Amygdala (tissue), 56 donors: Measurements from ENCODE around the gene SMARCA1.

Experiments
- DNase-seq, 56 donors: peaks; one replicate each; lab custom pipeline; 2025; lab: John Stamatoyannopoulos, UW

The SMARCA1 gene

DNA sequence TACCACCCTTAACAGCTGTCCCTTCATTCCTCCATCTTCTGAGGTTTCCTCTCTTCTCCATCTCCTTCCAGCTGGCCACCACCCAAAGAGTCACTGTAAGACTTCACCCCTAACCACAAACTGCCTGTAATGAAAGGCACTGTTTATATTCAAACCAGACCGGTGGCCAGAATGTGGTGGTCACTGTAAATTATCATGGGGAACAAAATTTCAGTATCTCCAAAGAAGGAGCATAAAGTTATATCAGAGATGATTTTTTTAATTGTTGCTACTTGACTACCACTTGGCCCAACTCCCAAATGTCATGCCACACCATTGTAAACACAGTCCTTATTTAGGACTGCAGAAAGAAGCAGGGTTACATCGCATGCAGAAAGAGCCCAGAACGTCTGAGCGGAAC, 44.8 kb downstream of the SMARCA1 start:
- DNase-seq, result no peak

DNA sequence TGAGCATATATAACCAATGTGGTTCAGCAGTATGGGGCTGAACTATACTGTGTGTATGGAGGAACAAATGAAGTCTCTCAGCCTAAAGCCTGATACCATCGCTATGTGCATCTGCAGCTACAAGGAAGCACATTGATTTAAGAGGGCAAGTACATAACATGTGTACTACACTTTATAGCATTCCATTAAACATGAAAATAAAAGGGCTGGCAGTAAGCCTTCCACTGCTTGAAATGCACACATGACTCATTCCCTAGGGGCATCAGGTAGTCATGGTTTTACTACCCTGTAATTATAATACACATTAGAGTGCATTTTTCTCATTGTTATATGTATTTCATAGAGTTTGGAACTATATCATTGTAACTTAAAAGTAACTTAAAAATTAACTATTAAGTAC, 51.2 kb downstream of the SMARCA1 start:
- DNase-seq, result no peak

DNA sequence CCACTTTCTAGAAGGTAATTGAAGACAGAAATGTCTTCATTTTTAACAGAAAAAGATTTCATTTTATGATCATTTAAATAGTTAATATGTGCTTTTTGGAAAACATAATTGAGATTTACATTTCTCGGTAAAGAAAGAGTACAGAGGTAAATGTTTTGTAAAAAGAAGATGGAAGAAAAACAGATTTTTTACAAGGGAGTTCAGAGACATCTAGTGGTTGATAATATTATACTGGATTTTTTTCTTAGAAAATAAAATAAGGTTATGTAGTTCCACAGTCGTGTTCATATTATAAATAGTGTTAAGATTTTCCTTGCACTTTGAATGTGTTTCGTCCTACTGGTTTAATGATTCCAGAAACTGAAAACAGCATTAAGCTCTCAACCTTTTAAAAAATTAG, 60.6 kb downstream of the SMARCA1 start:
- no peak for DNase-seq

DNA sequence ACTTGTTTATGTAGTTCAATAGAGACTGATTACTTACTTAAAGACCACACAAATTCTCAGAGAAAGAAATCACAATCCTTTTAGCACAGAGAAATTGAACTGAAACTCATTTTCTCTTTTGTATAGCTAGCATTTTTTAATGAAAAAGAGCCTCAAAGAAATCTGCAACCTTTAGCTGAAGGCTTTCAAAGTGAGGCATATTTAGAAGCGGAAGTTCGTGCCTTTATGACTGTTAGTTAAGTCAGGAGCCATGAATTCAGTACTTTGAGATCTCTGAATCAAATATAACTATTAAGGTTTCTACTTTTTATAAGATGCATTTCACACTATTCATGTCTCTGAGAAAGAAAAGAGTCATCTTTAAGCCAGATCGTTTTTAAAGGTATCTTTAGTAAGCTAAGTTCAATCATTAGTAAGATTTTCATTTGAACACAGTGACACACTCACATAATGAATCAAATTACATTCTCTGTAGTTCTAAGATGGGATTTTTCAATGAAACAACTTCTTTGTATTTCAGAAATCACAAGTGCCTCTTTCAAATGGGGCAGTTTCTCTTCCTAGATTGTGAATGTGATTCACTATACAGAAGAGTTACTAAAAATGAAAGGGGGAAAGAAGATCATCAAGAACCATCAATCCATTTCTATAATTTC, 61.4 kb downstream of the SMARCA1 start:
- DNase-seq, result no peak

DNA sequence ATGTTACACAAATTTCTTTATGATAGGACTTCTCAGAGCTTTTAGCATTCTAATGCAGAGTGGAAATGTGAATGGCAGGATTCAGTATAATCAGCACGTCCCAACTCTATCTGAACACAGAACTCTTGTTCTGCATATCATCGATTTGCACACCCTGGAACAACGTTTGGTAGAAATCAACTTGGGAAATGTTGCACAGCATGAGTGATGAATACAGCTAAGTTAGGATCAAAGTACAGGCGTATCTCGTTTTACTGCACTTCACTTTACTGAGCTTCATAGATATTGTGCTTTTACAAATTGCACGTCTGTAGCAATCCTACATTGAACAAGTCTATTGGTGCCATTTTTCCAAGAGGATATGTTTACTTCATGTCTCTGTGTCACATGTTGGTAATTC, 70.8 kb downstream of the SMARCA1 start:
- DNase-seq, result no peak

DNA sequence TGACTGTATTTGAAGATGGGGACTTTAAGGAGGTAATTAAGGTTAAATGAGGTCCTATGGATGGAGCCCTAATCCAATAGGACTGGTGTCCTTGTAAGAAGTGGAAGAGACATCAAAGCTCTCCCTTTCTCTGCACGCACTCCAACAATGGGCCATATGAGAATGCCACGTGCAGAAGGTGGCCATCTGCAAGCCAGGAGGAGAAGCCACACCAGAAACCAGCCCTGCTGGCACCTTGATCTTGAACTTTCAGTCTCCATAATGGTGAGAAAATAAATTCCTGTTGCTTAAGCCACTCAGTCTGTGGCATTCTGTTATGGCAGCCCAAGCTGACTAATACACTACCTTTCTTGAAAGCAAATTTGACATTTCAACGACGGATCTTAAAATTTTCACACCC, 73.2 kb downstream of the SMARCA1 start:
- DNase-seq, result no peak

DNA sequence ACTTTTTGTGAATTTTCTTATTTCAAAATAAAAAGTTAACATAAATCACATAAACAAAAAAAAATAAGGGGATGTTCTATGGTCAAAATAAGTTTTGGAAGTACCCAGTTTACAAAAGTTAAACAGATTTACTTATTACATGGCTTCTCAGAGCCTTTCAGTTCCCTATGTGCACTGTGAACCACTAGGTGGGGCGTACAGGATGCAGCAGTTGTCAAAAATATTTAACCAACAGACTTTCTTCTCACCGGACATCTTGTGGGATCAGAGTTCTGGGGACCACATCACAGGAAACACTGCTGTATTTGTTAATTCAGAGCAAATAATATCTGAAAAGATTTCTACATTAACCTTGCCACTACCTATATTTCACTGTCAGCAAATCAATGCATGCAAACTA, 74.1 kb downstream of the SMARCA1 start:
- DNase-seq, result no peak

DNA sequence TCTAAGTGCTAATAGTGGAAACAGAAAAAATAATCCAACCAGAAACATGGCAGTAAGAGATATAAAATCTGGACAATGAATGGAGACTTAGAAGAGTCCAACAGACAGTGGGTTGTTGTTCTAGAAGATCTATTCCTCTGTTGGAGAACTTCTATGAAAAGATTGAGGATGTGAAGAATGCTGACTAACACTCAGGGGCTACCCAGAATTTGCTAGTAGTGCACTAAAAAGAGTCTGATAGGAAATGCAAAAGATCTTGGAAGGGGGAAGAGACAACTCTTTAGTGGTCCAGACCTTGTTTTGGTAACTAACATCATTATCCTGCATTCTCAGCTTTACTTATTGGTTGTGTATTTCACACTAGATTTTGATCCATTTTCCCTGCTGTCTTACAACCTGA, 77.9 kb downstream of the SMARCA1 start:
- DNase-seq, result no peak

DNA sequence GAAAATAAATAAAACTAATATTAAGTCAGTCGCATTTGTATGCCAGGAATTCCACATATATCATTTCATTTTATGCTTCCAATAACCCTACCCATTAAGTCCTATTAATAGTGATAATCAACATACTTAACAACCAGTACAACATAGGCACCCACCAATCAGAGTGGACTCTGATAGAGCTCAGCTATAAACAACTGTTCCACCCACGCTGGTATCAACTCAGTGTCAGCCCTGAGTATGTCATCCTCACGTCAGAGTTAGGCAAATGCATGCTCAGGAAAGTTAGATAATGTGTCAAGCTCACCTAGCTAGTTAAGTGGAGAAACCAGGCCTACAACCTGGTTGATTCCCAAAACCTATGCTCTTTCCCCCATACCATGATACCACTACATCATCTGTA, 89.3 kb downstream of the SMARCA1 start:
- DNase-seq, result no peak

DNA sequence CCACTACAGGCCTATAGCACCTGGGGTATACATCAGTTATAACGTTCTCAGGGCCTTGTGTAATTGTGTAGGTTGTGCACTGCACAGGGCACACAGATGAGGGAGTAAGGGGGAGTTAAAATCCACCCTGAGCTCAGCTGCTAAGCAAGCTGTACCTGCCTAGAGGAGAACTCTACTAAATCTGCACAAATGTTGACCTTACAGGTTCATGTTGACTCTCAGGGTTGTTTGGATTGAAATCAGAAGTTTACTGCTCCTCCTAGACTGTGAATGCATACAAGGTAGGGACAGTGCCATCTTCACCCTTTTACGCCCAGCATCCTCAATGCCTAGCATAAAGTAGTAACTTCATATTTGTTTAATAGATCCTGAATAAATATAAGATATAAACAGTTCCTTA, 89.8 kb downstream of the SMARCA1 start:
- no peak for DNase-seq

DNA sequence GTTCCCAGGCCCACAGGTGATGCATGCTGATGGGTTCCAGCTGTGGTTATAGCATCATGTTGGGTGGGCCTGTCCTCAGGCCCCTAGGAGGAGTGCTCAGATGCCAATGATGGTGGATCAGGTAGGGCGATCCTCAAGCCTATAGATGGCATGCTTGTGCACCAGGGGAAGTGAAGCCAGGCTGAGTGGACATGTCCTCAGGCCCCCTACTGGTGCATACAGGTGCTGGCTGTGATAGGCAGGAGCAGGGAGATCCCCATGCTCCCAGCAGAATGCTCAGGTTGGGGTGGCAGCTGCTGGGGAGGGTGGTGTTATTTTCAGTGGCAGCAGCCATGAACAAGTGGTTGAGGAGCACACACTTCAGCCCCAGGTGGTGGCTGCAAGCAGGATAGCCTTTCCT, 96.0 kb downstream of the SMARCA1 start:
- DNase-seq, result no peak

DNA sequence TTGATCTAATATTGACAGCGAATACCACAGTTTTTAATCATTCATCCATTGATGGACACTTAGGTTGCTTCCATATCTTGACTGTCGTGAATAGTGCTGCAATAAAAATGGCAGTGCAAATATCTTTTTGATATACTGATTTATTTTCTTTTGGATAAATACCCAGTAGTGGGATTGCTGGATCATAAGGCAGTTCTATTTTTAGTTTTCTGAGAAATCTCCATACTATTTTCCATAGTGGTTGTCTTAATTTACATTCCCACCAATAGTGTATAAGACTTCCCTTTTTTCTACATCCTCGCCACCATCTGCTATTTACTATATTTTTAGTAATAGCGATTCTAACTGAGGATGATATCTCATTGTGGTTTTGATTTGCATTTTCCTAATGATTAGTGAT, 100.1 kb downstream of the SMARCA1 start:
- no peak for DNase-seq

DNA sequence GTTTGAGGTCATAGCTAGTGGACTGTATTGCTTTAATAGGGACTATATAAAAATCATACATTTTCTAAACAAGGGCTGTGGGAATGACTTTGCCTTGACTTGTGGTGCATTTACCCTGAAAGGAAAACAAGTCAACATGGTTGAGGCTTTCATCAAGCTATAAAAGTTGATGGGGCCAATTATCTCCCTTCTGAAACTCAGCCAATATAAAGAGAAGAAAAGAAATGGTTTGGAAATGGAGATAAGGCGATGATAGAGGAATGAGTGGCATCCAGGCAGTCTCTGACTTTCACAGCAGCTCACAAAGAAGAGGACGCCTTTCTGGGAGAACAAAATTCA, 118.7 kb downstream of the SMARCA1 start:
- no peak for DNase-seq

DNA sequence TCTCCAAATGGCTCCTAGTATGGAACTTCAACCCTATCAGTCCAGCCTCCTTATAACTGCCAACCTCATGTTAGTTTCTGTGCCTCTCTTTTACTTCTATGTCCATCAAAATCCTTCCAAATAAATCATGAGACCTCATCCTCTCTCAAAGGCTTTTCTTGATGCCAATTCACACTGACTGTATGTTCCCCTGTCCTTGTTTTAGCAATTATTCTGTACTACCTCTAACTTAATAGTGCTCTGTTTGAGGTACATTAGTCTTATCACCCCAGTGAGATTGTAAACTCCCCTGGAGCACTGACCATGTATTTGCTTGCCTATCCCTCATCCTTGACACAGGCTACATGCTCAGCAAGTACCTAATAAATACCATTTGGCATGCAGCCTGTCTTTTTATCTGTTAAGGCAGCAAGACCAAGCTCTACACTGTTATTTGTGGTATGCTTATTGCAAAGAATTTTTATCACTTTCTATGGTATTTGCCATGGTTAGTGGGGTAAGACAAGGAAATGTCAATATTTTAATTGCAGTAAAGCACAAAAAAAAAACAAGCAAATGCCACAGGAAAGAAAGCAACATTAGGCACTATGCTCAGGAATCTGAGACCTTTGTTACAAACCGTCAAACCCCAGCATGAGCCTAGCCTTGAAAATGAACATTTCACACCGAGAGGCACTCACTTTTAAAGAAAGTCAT, 119.2 kb downstream of the SMARCA1 start:
- no peak for DNase-seq
